Activated B cell treated with CpG ODN at 0.5 μM for 24 hours (primary cell): Measurements from ENCODE around the gene LRBA. TPM values are rescaled to one million over a fixed set of nuclear protein-coding genes. Genes with fewer than 3 reads are reported as not detected.

Source experiments
- ATAC-seq: fragments of 200-7000 bp; cut with Tn5 transposase; one replicate; pipeline ENCODE4 v1.10.0; 2021; ENCODE audit warnings: low read depth, mild to moderate bottlenecking, moderate library complexity
- CTCF ChIA-PET: fragments of 350-600 bp; sonication (Branson Sonifier 250); formaldehyde crosslinking; loops from one replicate; lab custom pipeline; 2021; ENCODE audit warnings: antibody characterized with exemption; lab: Charles Lee
- POLR2A ChIA-PET: fragments of 350-600 bp; sonication (Branson Sonifier 250); formaldehyde crosslinking; loops from one replicate; lab custom pipeline; 2021; ENCODE audit warnings: antibody characterized with exemption; lab: Charles Lee
- DNase-seq: peaks from one replicate; pipeline ENCODE4 v3.0.0; 2022
- H3K27ac Mint-ChIP-seq: one replicate; pipeline ENCODE4 v1.8.0; 2020; ENCODE audit warnings: mixed read lengths
- H3K27me3 Mint-ChIP-seq: one replicate; pipeline ENCODE4 v1.8.0; 2021; ENCODE audit warnings: mixed read lengths
- H3K36me3 Mint-ChIP-seq: one replicate; pipeline ENCODE4 v1.8.0; 2021; ENCODE audit warnings: low read depth, mixed read lengths
- H3K4me1 Mint-ChIP-seq: one replicate; pipeline ENCODE4 v1.8.0; 2021; ENCODE audit warnings: mixed read lengths
- H3K4me3 Mint-ChIP-seq: one replicate; pipeline ENCODE4 v1.8.0; 2020; ENCODE audit warnings: mild to moderate bottlenecking, mixed read lengths
- H3K9me3 Mint-ChIP-seq: one replicate; pipeline ENCODE4 v1.8.0; 2020; ENCODE audit warnings: mixed read lengths
- CTCF ChIP-seq: fragments of 200-600 bp; IDR thresholded peaks from one replicate; pipeline ENCODE4 v1.8.0; 2022; ENCODE audit warnings: antibody characterized with exemption, mild to moderate bottlenecking
- intact Hi-C: fragments of 100-400 bp; cut with micrococcal nuclease; formaldehyde crosslinking; loops from one replicate; pipeline ENCODE4 v1.15.1; 2024
- total RNA-seq: library from RNA; stranded (reverse); gene quantifications from 2 replicates; pipeline ENCODE4 v1.2.3, GENCODE V29; 2022

The LRBA gene
- total RNA-seq, 1 donor from 2014 or later: 66.5 TPM

- Mint-ChIP-seq H3K4me3 (no peak overlapping the region), H3K4me1 (no peaks in the 10 kb centered on the region), H3K36me3 (peaks cover 33% of the 10 kb centered on the region), H3K27me3 (no peaks in the 10 kb centered on the region), H3K9me3 (no peaks in the 10 kb centered on the region), H3K27ac (no peak overlapping the region)
- ATAC-seq (no peak), DNase-seq (no peak)
- ChIA-PET CTCF (no interaction called here), POLR2A (no interaction called here)
- intact Hi-C loops: no loop called here
- no peak for TF ChIP-seq CTCF
Observed at GRCh38 chr4:150423503-150423902, 591.6 kb downstream of the LRBA start.

- H3K4me3 Mint-ChIP-seq: no peak overlapping the region
Observed at GRCh38 chr4:150423074-150423473, 592.0 kb downstream of the LRBA start.

GRCh38 chr4:150421612-150422011 lies 593.5 kb downstream of the LRBA start:
- Mint-ChIP-seq H3K4me3 (no peak overlapping the region), H3K27ac (no peak overlapping the region), H3K9me3 (no peaks in the 10 kb centered on the region), H3K27me3 (no peaks in the 10 kb centered on the region), H3K36me3 (peaks cover 26% of the 10 kb centered on the region), H3K4me1 (no peaks in the 10 kb centered on the region)
- ATAC-seq (no peak), DNase-seq (no peak)
- intact Hi-C loops: no loop called here
- CTCF ChIA-PET: no interaction called here
- POLR2A ChIA-PET: no interaction called here
- TF ChIP-seq CTCF: no peak

More at GRCh38 chr4:150423074-150423473, 592.0 kb downstream of the LRBA start:
- ATAC-seq: no peak
- Mint-ChIP-seq H3K9me3 (no peaks in the 10 kb centered on the region), H3K4me1 (no peaks in the 10 kb centered on the region), H3K27ac (no peak overlapping the region), H3K36me3 (peaks cover 29% of the 10 kb centered on the region), H3K27me3 (no peaks in the 10 kb centered on the region)
- DNase-seq: no peak
- no peak for TF ChIP-seq CTCF
- POLR2A ChIA-PET: no interaction called here
- CTCF ChIA-PET: no interaction called here
- intact Hi-C loops: no loop called here

GRCh38 chr4:150419939-150420338 lies 595.1 kb downstream of the LRBA start:
- Mint-ChIP-seq H3K36me3 (peaks cover 33% of the 10 kb centered on the region), H3K27ac (no peak overlapping the region), H3K27me3 (no peaks in the 10 kb centered on the region), H3K9me3 (no peaks in the 10 kb centered on the region), H3K4me1 (no peaks in the 10 kb centered on the region), H3K4me3 (no peak overlapping the region)
- no peak for TF ChIP-seq CTCF
- DNase-seq (no peak), ATAC-seq (no peak)
- intact Hi-C loops: no loop called here
- CTCF ChIA-PET: no interaction called here
- POLR2A ChIA-PET: no interaction called here

- Mint-ChIP-seq H3K27ac (no peak overlapping the region), H3K4me3 (no peak overlapping the region), H3K4me1 (no peaks in the 10 kb centered on the region), H3K36me3 (peaks cover 34% of the 10 kb centered on the region), H3K27me3 (no peaks in the 10 kb centered on the region), H3K9me3 (no peaks in the 10 kb centered on the region)
- POLR2A ChIA-PET: no interaction called here
- ATAC-seq (no peak), DNase-seq (no peak)
- TF ChIP-seq CTCF: no peak
- CTCF ChIA-PET: no interaction called here
- intact Hi-C loops: no loop called here
Observed at GRCh38 chr4:150418757-150419410, 596.2 kb downstream of the LRBA start.
